ENCODE results near the gene C2CD2L. TPM values are rescaled to one million over a fixed set of nuclear protein-coding genes. Genes with fewer than 3 reads are reported as not detected.
"Not testable (repeated sequence)": the region's sequence is repeated elsewhere in the genome, so short reads cannot be mapped to it uniquely, and the experiment has no call there.

C2CD2L gene
- total RNA-seq (10 to 100 TPM; 27.0 to 27.8 TPM), polyA plus RNA-seq (1 to 10 TPM; 3.4 to 10.0 (median 4.0) TPM), total RNA-seq (30.9 to 55.1 (median 47.7) reads per million in 6 experiments)

- peak; percentile 72 to 89 (median 82) for DNase-seq
- peak; percentile 81 to 83 for ATAC-seq
- peak within 1 kb of the TSS; percentile 88 to 95 (median 93) for H3K27ac Mint-ChIP-seq
- peaks cover 1 to 19% (median 4%) of the 10 kb centered on the region in 3 donors for H3K36me3 Mint-ChIP-seq
- no peaks in the 10 kb centered on the region for H3K9me3 Mint-ChIP-seq
- POLR2A ChIA-PET, result interaction anchor here (0.5 to 7.2 kb wide), 14 partner anchors 10 to 534 kb away, joined by 3 to 130 read pairs (median 4); partner anchors contain the start of genes ARCN1, HINFP, HMBS and RPS25
- H3K4me1 Mint-ChIP-seq, result peaks cover 28 to 67% (median 50%) of the 10 kb centered on the region in 4 donors
- peak within 1 kb of the TSS; percentile 84 to 95 (median 89) for H3K4me3 Mint-ChIP-seq
- no peaks in the 10 kb centered on the region for H3K27me3 Mint-ChIP-seq
Observed at GRCh38 chr11:119106564-119107537, at the start of gene C2CD2L. Gene C2CD2L (plus strand): TSS chr11:119107344. CDS start chr11:119107742, 398 bp downstream.

GRCh38 chr11:119059128-119059527 is 48.0 kb upstream of the C2CD2L start:
- DNase-seq, H3K27ac Mint-ChIP-seq, H3K4me3 Mint-ChIP-seq, H3K9me3 Mint-ChIP-seq, ATAC-seq, H3K27me3 Mint-ChIP-seq: not testable (repeated sequence)
- Mint-ChIP-seq H3K36me3 (peaks cover 0 to 32% (median 4%) of the 10 kb centered on the region in 3 donors), H3K4me1 (peaks cover 17 to 45% (median 36%) of the 10 kb centered on the region in 4 donors)
- POLR2A ChIA-PET, result interaction anchor here (0.6 kb wide), 1 partner anchor 9 kb away, joined by 5 read pairs; no protein-coding TSS in a partner anchor

GRCh38 chr11:119061256-119061655 is 45.9 kb upstream of the C2CD2L start:
- Mint-ChIP-seq H3K27ac (peak overlapping the region in 1 of 10 donors; percentile 25), H3K4me1 (peaks cover 10 to 45% (median 30%) of the 10 kb centered on the region in 4 donors), H3K36me3 (peaks cover 0 to 23% (median 2%) of the 10 kb centered on the region in 3 donors), H3K4me3 (no peak overlapping the region), H3K9me3 (no peaks in the 10 kb centered on the region), H3K27me3 (no peaks in the 10 kb centered on the region)
- ATAC-seq, result no peak
- no peak for DNase-seq
- POLR2A ChIA-PET, result interaction anchor here (0.6 to 0.7 kb wide), 3 partner anchors 16 to 34 kb away, joined by 4 read pairs; partner anchors contain the start of gene HMBS

GRCh38 chr11:119062779-119063178 is 44.4 kb upstream of the C2CD2L start:
- POLR2A ChIA-PET, result interaction anchor here (1.2 kb wide), 1 partner anchor 46 kb away, joined by 4 read pairs; no protein-coding TSS in a partner anchor
- ATAC-seq, result no peak
- Mint-ChIP-seq H3K4me1 (peaks cover 12 to 49% (median 33%) of the 10 kb centered on the region in 4 donors), H3K4me3 (no peak overlapping the region), H3K36me3 (peaks cover 0 to 24% (median 2%) of the 10 kb centered on the region in 3 donors), H3K27me3 (no peaks in the 10 kb centered on the region), H3K27ac (peak overlapping the region in 1 of 10 donors; percentile 15), H3K9me3 (no peaks in the 10 kb centered on the region)
- DNase-seq, result no peak

GRCh38 chr11:119065369-119065768 is 41.8 kb upstream of the C2CD2L start:
- Mint-ChIP-seq H3K36me3 (peaks cover 0 to 35% (median 5%) of the 10 kb centered on the region in 3 donors), H3K27me3 (no peaks in the 10 kb centered on the region), H3K9me3 (no peaks in the 10 kb centered on the region), H3K4me1 (peaks cover 15 to 58% (median 38%) of the 10 kb centered on the region in 4 donors), H3K4me3 (peak overlapping the region in 8 of 10 donors; percentile 7 to 88 (median 54)), H3K27ac (peak overlapping the region; percentile 51 to 100 (median 97))
- peak in 1 of 2 donors; percentile 21 for ATAC-seq
- DNase-seq, result peak in 7 of 10 donors; percentile 36 to 71 (median 47)
- POLR2A ChIA-PET, result interaction anchor here (0.6 to 4.0 kb wide), 4 partner anchors 19 to 55 kb away, joined by 3 to 37 read pairs (median 4); partner anchors contain the start of gene HMBS

GRCh38 chr11:119067371-119068222 is 39.5 kb upstream of the C2CD2L start, which contains the start of gene VPS11:
Gene VPS11 (plus strand): TSS chr11:119067818. CDS start chr11:119067824, 6 bp downstream.
- H3K36me3 Mint-ChIP-seq, result peaks cover 0 to 48% (median 3%) of the 10 kb centered on the region in 3 donors
- peak; percentile 93 to 96 for ATAC-seq
- H3K4me1 Mint-ChIP-seq, result peaks cover 15 to 60% (median 39%) of the 10 kb centered on the region in 4 donors
- no peaks in the 10 kb centered on the region for H3K27me3 Mint-ChIP-seq
- POLR2A ChIA-PET, result interaction anchor here (0.6 to 4.0 kb wide), 28 partner anchors 8 to 232 kb away, joined by 3 to 45 read pairs (median 5); partner anchors contain the start of genes C2CD2L, CENATAC, DPAGT1 and HINFP
- DNase-seq, result peak; percentile 93 to 98 (median 97)
- H3K9me3 Mint-ChIP-seq, result no peaks in the 10 kb centered on the region
- peak within 1 kb of the TSS; percentile 96 to 100 (median 99) for H3K27ac Mint-ChIP-seq
- peak within 1 kb of the TSS; percentile 88 to 100 (median 96) for H3K4me3 Mint-ChIP-seq

- POLR2A ChIA-PET, result interaction anchor here (0.5 kb wide), 1 partner anchor 176 kb away, joined by 3 read pairs; no protein-coding TSS in a partner anchor
- Mint-ChIP-seq H3K36me3 (peaks cover 0 to 87% (median 19%) of the 10 kb centered on the region in 3 donors), H3K4me3 (no peak overlapping the region), H3K4me1 (peaks cover 1 to 4% (median 3%) of the 10 kb centered on the region in 4 donors), H3K27ac (peak overlapping the region in 1 of 10 donors; percentile 79), H3K27me3 (no peaks in the 10 kb centered on the region), H3K9me3 (no peaks in the 10 kb centered on the region)
- ATAC-seq (no peak), DNase-seq (no peak)
Observed at GRCh38 chr11:119077839-119078238, 29.3 kb upstream of the C2CD2L start.

GRCh38 chr11:119078675-119079420 is 28.3 kb upstream of the C2CD2L start:
- no peak for ATAC-seq
- H3K9me3 Mint-ChIP-seq, result no peaks in the 10 kb centered on the region
- H3K4me3 Mint-ChIP-seq, result no peak overlapping the region
- no peaks in the 10 kb centered on the region for H3K4me1 Mint-ChIP-seq
- no peak for DNase-seq
- H3K27me3 Mint-ChIP-seq, result no peaks in the 10 kb centered on the region
- peak overlapping the region in 2 of 10 donors; percentile 18 to 24 for H3K27ac Mint-ChIP-seq
- POLR2A ChIA-PET, result interaction anchor here (0.7 to 1.7 kb wide), 3 partner anchors 11 to 373 kb away, joined by 3 to 5 read pairs (median 5); partner anchors contain the start of gene VPS11
- peaks cover 0 to 77% (median 14%) of the 10 kb centered on the region in 3 donors for H3K36me3 Mint-ChIP-seq

GRCh38 chr11:119081682-119082260 is 25.4 kb upstream of the C2CD2L start:
- Mint-ChIP-seq H3K9me3 (no peaks in the 10 kb centered on the region), H3K4me1 (peaks cover 5 to 20% (median 16%) of the 10 kb centered on the region in 4 donors), H3K27ac (peak overlapping the region in 4 of 10 donors; percentile 13 to 58 (median 49)), H3K27me3 (no peaks in the 10 kb centered on the region), H3K4me3 (no peak overlapping the region), H3K36me3 (peaks cover 0 to 58% (median 14%) of the 10 kb centered on the region in 3 donors)
- ATAC-seq, result no peak
- no peak for DNase-seq
- POLR2A ChIA-PET, result interaction anchor here (0.8 to 1.5 kb wide), 5 partner anchors 10 to 20 kb away, joined by 3 to 8 read pairs (median 5); partner anchors contain the start of genes DPAGT1 and VPS11

- H3K4me1 Mint-ChIP-seq, result peaks cover 5 to 34% (median 25%) of the 10 kb centered on the region in 4 donors
- no peaks in the 10 kb centered on the region for H3K27me3 Mint-ChIP-seq
- peak within 1 kb of the TSS; percentile 87 to 97 (median 94) for H3K4me3 Mint-ChIP-seq
- POLR2A ChIA-PET, result interaction anchor here (0.6 to 3.3 kb wide), 28 partner anchors 10 to 1149 kb away, joined by 3 to 41 read pairs (median 5); partner anchors contain the start of genes C2CD2L, CENATAC, DPAGT1 and HINFP
- peak within 1 kb of the TSS; percentile 90 to 97 (median 96) for H3K27ac Mint-ChIP-seq
- no peaks in the 10 kb centered on the region for H3K9me3 Mint-ChIP-seq
- DNase-seq, result peak; percentile 79 to 97 (median 90)
- H3K36me3 Mint-ChIP-seq, result peaks cover 0 to 27% (median 4%) of the 10 kb centered on the region in 3 donors
- ATAC-seq, result peak; percentile 89 to 95
Observed at GRCh38 chr11:119084663-119085436, 22.3 kb upstream of the C2CD2L start, which contains the start of gene HMBS. Gene HMBS (plus strand): TSS chr11:119084881. CDS start chr11:119085034, 153 bp downstream.

Data from naive thymus-derived CD8-positive, alpha-beta T cell (primary cell).